OCI-LY7 (cell line): ENCODE data around the gene HOXB1. TPM values are rescaled to one million over a fixed set of nuclear protein-coding genes. Genes with fewer than 3 reads are reported as not detected.

Experiments
- BruUV-seq: library from RNA; stranded (reverse); fragments of 400-500 nt; replicated peaks from 2 replicates; lab custom pipeline; 2021; lab: Mats Ljungman, UMichigan
- CTCF ChIA-PET: fragments of 300-600 bp; sonication (Branson Sonifier 250); formaldehyde crosslinking; loops from one replicate; lab custom pipeline; 2022; ENCODE audit warnings: antibody characterized with exemption; ENCODE audit not compliant: unreplicated experiment; lab: Charles Lee
- POLR2A ChIA-PET: fragments of 300-600 bp; sonication (Branson Sonifier 250); formaldehyde crosslinking; loops from one replicate; lab custom pipeline; 2022; ENCODE audit warnings: antibody characterized with exemption; lab: Charles Lee
- DNase-seq: peaks from one replicate; pipeline ENCODE4 v3.0.0-alpha.2; 2015; ENCODE audit warnings: low spot score
- H2AFZ ChIP-seq: fragments of 200-600 bp; sonication (generic), shearing (Covaris generic); 2 replicates; pipeline ENCODE4 v1.6.1; 2014; ENCODE audit warnings: mild to moderate bottlenecking, antibody characterized with exemption, low read length, moderate library complexity
- H3K27ac ChIP-seq: fragments of 200-600 bp; sonication (generic); 2 replicates; pipeline ENCODE4 v1.5.1; 2014; ENCODE audit warnings: mixed run types, low read depth, mild to moderate bottlenecking, moderate library complexity, low read length, inconsistent platforms; ENCODE audit not compliant: poor library complexity, severe bottlenecking
- H3K36me3 ChIP-seq: fragments of 200-600 bp; sonication (generic); 2 replicates; pipeline ENCODE4 v1.6.1; 2014; ENCODE audit warnings: mild to moderate bottlenecking, antibody characterized with exemption, low read length, moderate library complexity, mixed read lengths; ENCODE audit not compliant: insufficient read depth
- H3K4me1 ChIP-seq: fragments of 200-600 bp; sonication (generic); 2 replicates; pipeline ENCODE4 v1.5.1; 2014; ENCODE audit warnings: mild to moderate bottlenecking, low read length; ENCODE audit not compliant: insufficient read depth, poor library complexity, severe bottlenecking
- H3K4me2 ChIP-seq: fragments of 200-600 bp; sonication (generic); 2 replicates; pipeline ENCODE4 v1.6.1; 2014; ENCODE audit warnings: mild to moderate bottlenecking, low read length
- H3K4me3 ChIP-seq: fragments of 200-600 bp; sonication (generic); 2 replicates; pipeline ENCODE4 v1.5.1; 2014; ENCODE audit warnings: mild to moderate bottlenecking, low read depth, low read length; ENCODE audit not compliant: poor library complexity, severe bottlenecking
- H3K79me2 ChIP-seq: fragments of 200-600 bp; sonication (generic); 2 replicates; pipeline ENCODE4 v1.6.1; 2016; ENCODE audit warnings: low read depth, mild to moderate bottlenecking, low read length, moderate library complexity, mixed read lengths; ENCODE audit not compliant: insufficient read depth
- H3K9me2 ChIP-seq: fragments of 200-600 bp; sonication (generic); 2 replicates; pipeline ENCODE4 v1.6.1; 2016; ENCODE audit warnings: mild to moderate bottlenecking, low read length, mixed read lengths; ENCODE audit not compliant: insufficient read depth
- H3K9me3 ChIP-seq: fragments of 200-600 bp; sonication (generic); 2 replicates; pipeline ENCODE4 v1.6.1; 2014; ENCODE audit warnings: mild to moderate bottlenecking, mixed run types, low read length, mixed read lengths
- H4K20me1 ChIP-seq: fragments of 200-600 bp; sonication (generic); 2 replicates; pipeline ENCODE4 v1.6.1; 2014; ENCODE audit warnings: mild to moderate bottlenecking, antibody characterized with exemption, low read length, moderate library complexity, mixed read lengths; ENCODE audit not compliant: insufficient read depth
- EZH2phosphoT487 ChIP-seq: fragments of 200-600 bp; sonication (generic); IDR thresholded peaks from 2 replicates; pipeline ENCODE4 v1.6.1; 2018; ENCODE audit warnings: low read depth, borderline replicate concordance, mild to moderate bottlenecking, mixed run types, antibody characterized with exemption, low read length, moderate library complexity, mixed read lengths
- intact Hi-C: fragments of 100-400 bp; cut with micrococcal nuclease; formaldehyde crosslinking; loops from one replicate; pipeline ENCODE4 v1.10.0; 2022; ENCODE audit not compliant: unreplicated experiment
- total RNA-seq, 2 experiments: library from RNA; depleted of rRNA in 1 of 2; stranded (reverse); fragments of >200 nt in 1 of 2; shearing (Covaris generic) in 1 of 2; gene quantifications; 2 replicates each; pipeline ENCODE4 v1.2.3, GENCODE V29; 2014 to 2022
- TF ChIP-seq, protein P1 (sequence below): fragments of 200-600 bp; sonication (generic); conservative IDR thresholded peaks from 2 replicates; pipeline ENCODE4 v1.5.1; 2014; ENCODE audit warnings: mild to moderate bottlenecking, antibody characterized with exemption, low read length, moderate library complexity, mixed read lengths

The HOXB1 gene
- total RNA-seq, 2 experiments from 2014 or later: not detected

DNA sequence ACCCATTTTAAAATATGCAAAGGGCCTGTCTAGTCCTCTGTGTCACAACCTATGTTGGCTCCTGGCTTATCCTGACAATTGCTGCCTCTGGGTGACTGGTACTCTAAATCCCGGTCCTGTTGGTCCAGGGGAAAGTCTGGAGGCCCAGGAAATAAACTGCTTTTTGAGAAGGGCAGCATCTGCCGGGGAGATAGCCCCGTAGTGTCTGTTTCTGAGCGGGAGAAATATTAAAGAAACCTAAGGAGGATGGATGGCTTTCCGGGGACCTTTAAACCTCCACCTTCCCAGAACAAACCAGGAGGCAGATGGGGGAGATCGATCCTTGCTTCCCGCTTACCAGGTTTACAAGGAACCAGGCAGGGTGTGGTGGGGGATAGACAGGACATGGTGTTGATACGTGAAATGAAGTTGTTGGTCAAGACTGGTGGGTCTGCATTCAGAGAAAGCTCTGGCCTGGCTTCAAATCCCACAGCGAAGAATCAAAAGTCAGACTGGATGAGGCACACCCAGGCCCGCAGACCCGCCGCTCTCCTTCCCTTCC lies 10.3 kb upstream of the HOXB1 start:
- Histone ChIP-seq H3K4me3 (no peak overlapping the region), H3K36me3 (no peaks in the 10 kb centered on the region), H3K27ac (no peak overlapping the region), H3K79me2 (no peaks in the 10 kb centered on the region), H3K4me1 (no peaks in the 10 kb centered on the region), H2AFZ (no peak overlapping the region), H3K9me2 (no peaks in the 10 kb centered on the region), H4K20me1 (no peaks in the 10 kb centered on the region), H3K9me3 (no peaks in the 10 kb centered on the region), H3K4me2 (no peak overlapping the region)
- no peak for DNase-seq
- ChIA-PET CTCF (no interaction called here), POLR2A (interaction anchor here (1.1 kb wide), 1 partner anchor 9 kb away, joined by 4 read pairs; no protein-coding TSS in a partner anchor)
- intact Hi-C loops: no loop called here
- BruUV-seq: no TSS peak
- TF ChIP-seq EZH2phosphoT487: no peak

DNA sequence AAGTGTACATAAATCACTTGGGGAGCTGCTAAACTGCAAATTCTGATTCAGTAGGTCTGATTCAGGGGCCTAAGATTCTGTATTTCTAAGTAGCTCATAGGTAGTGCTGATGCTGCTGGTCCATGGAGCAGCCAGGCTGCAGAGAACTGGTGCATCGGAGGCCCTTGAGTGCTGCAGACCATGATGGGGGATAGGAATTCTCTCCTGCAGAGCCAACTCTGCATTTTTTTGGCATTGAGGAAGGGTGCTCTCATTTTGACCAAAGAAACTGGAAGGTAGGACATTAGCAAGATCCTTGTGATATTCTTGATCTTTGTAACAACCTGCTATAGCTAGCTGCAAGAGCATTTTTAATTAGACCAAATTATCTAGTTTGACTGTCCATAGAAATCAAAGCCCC lies 9.4 kb upstream of the HOXB1 start:
- H4K20me1 ChIP-seq: no peaks in the 10 kb centered on the region
- TF ChIP-seq, protein P1, sequence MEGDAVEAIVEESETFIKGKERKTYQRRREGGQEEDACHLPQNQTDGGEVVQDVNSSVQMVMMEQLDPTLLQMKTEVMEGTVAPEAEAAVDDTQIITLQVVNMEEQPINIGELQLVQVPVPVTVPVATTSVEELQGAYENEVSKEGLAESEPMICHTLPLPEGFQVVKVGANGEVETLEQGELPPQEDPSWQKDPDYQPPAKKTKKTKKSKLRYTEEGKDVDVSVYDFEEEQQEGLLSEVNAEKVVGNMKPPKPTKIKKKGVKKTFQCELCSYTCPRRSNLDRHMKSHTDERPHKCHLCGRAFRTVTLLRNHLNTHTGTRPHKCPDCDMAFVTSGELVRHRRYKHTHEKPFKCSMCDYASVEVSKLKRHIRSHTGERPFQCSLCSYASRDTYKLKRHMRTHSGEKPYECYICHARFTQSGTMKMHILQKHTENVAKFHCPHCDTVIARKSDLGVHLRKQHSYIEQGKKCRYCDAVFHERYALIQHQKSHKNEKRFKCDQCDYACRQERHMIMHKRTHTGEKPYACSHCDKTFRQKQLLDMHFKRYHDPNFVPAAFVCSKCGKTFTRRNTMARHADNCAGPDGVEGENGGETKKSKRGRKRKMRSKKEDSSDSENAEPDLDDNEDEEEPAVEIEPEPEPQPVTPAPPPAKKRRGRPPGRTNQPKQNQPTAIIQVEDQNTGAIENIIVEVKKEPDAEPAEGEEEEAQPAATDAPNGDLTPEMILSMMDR: no peak
- TF ChIP-seq EZH2phosphoT487: no peak
- intact Hi-C loops: no loop called here
- H3K4me3 ChIP-seq: no peak overlapping the region
- H3K9me3 ChIP-seq: no peaks in the 10 kb centered on the region
- H3K36me3 ChIP-seq: no peaks in the 10 kb centered on the region
- H3K9me2 ChIP-seq: no peaks in the 10 kb centered on the region
- H3K79me2 ChIP-seq: no peaks in the 10 kb centered on the region
- no peak overlapping the region for H3K27ac ChIP-seq
- no TSS peak for BruUV-seq
- no peak overlapping the region for H2AFZ ChIP-seq
- ChIA-PET POLR2A (interaction anchor here (1.1 kb wide), 1 partner anchor 8 kb away, joined by 4 read pairs; no protein-coding TSS in a partner anchor), CTCF (no interaction called here)
- no peaks in the 10 kb centered on the region for H3K4me1 ChIP-seq
- no peak overlapping the region for H3K4me2 ChIP-seq
- DNase-seq: no peak

DNA sequence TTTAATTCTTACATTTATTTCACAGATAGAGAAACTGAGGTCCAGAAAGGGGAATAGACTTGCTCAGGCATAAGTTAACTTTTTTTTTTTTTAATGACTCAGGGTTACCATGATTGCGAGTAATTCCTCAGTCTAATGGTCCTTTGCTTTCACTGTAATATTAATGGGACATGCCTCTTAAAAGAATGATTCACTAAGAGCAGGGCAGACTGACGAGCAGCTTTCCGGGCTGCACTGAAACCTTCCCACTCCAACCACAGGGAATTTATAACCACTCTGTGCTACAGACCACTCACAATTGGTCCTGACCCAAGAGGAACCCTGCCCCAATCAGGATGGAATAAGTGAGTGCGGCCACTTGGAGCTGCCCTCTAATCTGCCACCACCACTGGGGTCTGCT lies 8.4 kb upstream of the HOXB1 start:
- ChIA-PET POLR2A (no interaction called here), CTCF (no interaction called here)
- Histone ChIP-seq H3K36me3 (no peaks in the 10 kb centered on the region), H3K9me2 (no peaks in the 10 kb centered on the region), H3K4me2 (no peak overlapping the region), H4K20me1 (no peaks in the 10 kb centered on the region), H3K27ac (no peak overlapping the region), H3K4me3 (no peak overlapping the region), H3K4me1 (no peaks in the 10 kb centered on the region), H3K9me3 (no peaks in the 10 kb centered on the region), H2AFZ (no peak overlapping the region), H3K79me2 (no peaks in the 10 kb centered on the region)
- TF ChIP-seq EZH2phosphoT487: no peak
- TF ChIP-seq, protein P1: no peak
- no peak for DNase-seq
- intact Hi-C loops: no loop called here
- no TSS peak for BruUV-seq
